Activated CD4-positive, alpha-beta memory T cell treated with anti-CD3 and anti-CD28 coated beads, Interleukin-2, amount 10 ng/mL, durations not matched to agents 7 days and 5 days (primary cell): Measurements from ENCODE around the gene CD14. TPM values are rescaled to one million over a fixed set of nuclear protein-coding genes. Genes with fewer than 3 reads are reported as not detected.
"Not testable (repeated sequence)": the region's sequence is repeated elsewhere in the genome, so short reads cannot be mapped to it uniquely, and the experiment has no call there.

Experiments used
- CTCF ChIA-PET: fragments of 350-600 bp; sonication (Branson Sonifier 250); formaldehyde crosslinking; loops from one replicate; lab custom pipeline; 2021; ENCODE audit warnings: antibody characterized with exemption, inconsistent platforms; lab: Charles Lee
- POLR2A ChIA-PET: fragments of 350-600 bp; sonication (Branson Sonifier 250); formaldehyde crosslinking; loops from one replicate; lab custom pipeline; 2021; ENCODE audit warnings: antibody characterized with exemption; lab: Charles Lee
- DNase-seq: peaks from one replicate; pipeline ENCODE4 v3.0.0-alpha.2; 2020
- H3K27ac Mint-ChIP-seq: one replicate; pipeline ENCODE4 v1.8.0; 2021; ENCODE audit warnings: mild to moderate bottlenecking, mixed read lengths
- H3K27me3 Mint-ChIP-seq: one replicate; pipeline ENCODE4 v1.8.0; 2021; ENCODE audit warnings: mixed read lengths
- H3K36me3 Mint-ChIP-seq: one replicate; pipeline ENCODE4 v1.8.0; 2021; ENCODE audit warnings: low read depth, mixed read lengths
- H3K4me1 Mint-ChIP-seq: one replicate; pipeline ENCODE4 v1.8.0; 2021; ENCODE audit warnings: mixed read lengths
- H3K4me3 Mint-ChIP-seq: one replicate; pipeline ENCODE4 v1.8.0; 2021; ENCODE audit warnings: mild to moderate bottlenecking, mixed read lengths
- H3K9me3 Mint-ChIP-seq: one replicate; pipeline ENCODE4 v1.8.0; 2021; ENCODE audit warnings: mixed read lengths
- total RNA-seq, 2 experiments: library from RNA; stranded (reverse); gene quantifications; one replicate each; pipeline ENCODE4 v1.2.3, GENCODE V29; 2021

CD14 gene
- total RNA-seq, 2 experiments from 2014 or later: 0.23 to 0.38 TPM

DNA sequence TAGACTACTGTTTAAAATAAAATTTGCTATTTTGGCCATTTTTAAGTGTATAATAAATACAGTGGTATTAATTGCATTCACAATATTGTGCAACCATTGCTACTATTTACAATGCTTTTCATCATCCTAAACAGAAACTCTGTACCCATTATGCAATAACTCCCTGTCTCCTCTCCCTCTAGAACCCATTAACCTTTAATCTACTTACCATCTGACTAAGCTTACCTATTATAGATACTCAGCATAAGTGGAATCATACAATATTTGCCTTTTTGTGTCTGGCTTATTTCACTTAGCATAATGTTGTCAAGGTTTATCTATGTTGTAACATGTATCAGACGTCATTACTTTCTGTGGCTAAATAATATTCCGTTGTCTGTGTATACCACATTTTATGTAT, 25.9 kb downstream of the CD14 start:
- Mint-ChIP-seq H3K36me3 (no peaks in the 10 kb centered on the region), H3K9me3 (no peaks in the 10 kb centered on the region), H3K4me3 (no peak overlapping the region), H3K27ac (no peak overlapping the region), H3K4me1 (peaks cover 13% of the 10 kb centered on the region), H3K27me3 (peaks cover 1% of the 10 kb centered on the region)
- ChIA-PET CTCF (interaction anchor here (0.6 kb wide), 1 partner anchor 543 kb away, joined by 3 read pairs; no protein-coding TSS in a partner anchor), POLR2A (no interaction called here)
- no peak for DNase-seq

DNA sequence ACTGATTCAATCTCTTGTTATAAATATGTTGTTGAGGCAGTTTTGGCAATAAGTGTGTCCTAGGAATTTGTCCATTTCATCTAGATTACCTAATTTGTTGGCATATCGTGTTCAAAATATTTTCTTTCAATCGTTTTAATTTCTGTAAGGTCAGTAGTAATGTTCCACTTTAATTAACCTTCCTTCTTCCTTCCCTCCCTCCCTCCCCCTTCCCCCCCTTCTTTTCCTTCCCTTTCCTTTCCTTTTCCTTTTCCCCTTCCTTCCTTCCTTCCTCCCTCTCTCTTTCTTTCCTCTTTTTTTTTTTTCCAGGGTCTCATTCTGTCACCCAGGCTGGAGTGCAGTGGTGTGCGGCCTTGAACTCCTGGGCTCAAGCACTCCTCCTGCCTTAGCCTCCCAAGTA, 27.1 kb downstream of the CD14 start:
- ChIA-PET CTCF (no interaction called here), POLR2A (no interaction called here)
- peaks cover 1% of the 10 kb centered on the region for H3K27me3 Mint-ChIP-seq

DNA sequence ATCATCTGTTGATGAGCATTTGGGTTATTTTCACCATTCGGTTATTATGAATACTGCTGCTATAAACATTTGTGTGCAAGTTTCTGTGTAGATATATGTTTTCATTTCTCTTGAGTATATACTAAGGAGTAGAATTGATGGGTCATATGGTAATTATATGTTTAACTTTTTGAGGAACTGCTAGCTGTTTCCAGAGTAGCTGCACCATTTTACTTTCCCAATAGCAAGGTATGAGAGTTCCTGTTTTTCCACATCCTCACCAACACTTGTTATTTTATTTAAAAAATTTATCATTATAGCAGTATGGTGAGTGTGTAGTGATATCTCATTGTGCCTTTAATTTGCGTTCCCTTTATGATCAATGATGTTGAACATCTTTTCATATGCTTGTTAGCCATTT, 29.2 kb downstream of the CD14 start:
- Mint-ChIP-seq H3K27ac (no peak overlapping the region), H3K9me3 (no peaks in the 10 kb centered on the region), H3K4me1 (no peaks in the 10 kb centered on the region), H3K36me3 (no peaks in the 10 kb centered on the region), H3K4me3 (no peak overlapping the region), H3K27me3 (peaks cover 1% of the 10 kb centered on the region)
- POLR2A ChIA-PET: no interaction called here
- CTCF ChIA-PET: no interaction called here
- no peak for DNase-seq

More for the DNA sequence above, 27.1 kb downstream of the CD14 start:
- DNase-seq: no peak
- Mint-ChIP-seq H3K27ac (no peak overlapping the region), H3K4me3 (no peak overlapping the region), H3K36me3 (no peaks in the 10 kb centered on the region), H3K4me1 (peaks cover 6% of the 10 kb centered on the region), H3K9me3 (no peaks in the 10 kb centered on the region)

DNA sequence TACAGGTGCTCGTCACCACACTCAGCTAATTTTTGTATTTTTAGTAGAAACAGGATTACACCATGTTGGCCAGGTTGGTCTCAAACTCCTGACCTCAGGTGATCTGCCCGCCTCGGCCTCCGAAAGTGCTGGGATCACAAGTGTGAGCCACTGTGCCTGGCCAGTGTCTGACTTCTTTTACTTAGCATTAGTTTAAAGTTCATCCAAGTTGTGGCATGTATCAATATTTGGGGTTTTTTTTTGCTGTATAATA, 29.6 kb downstream of the CD14 start:
- POLR2A ChIA-PET, H3K27ac Mint-ChIP-seq, DNase-seq, H3K9me3 Mint-ChIP-seq, H3K36me3 Mint-ChIP-seq, H3K4me1 Mint-ChIP-seq, H3K27me3 Mint-ChIP-seq, H3K4me3 Mint-ChIP-seq, CTCF ChIA-PET: not testable (repeated sequence)

DNA sequence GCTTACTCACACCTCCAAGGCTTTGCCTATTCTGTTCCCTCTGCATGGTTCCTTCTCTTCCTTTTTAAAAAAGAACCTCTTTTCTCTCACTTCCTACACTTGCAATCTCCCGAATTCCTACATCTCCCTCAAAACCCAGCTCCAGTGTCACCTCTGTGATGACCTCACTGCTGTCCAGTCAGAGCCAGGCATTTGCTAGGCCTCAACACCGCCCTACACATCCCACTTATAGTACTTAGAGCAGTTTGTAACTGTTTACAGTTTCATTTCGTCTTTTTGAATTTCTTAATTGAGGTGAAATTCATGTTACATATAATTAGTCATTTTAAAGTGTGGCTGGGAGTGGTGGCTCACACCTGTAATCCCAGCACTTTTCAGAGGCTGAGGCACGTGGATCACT, 30.8 kb downstream of the CD14 start:
- ChIA-PET CTCF (no interaction called here), POLR2A (no interaction called here)
- Mint-ChIP-seq H3K27me3 (peaks cover 3% of the 10 kb centered on the region), H3K4me1 (no peaks in the 10 kb centered on the region), H3K27ac (no peak overlapping the region), H3K9me3 (no peaks in the 10 kb centered on the region), H3K36me3 (no peaks in the 10 kb centered on the region), H3K4me3 (no peak overlapping the region)
- DNase-seq: no peak

DNA sequence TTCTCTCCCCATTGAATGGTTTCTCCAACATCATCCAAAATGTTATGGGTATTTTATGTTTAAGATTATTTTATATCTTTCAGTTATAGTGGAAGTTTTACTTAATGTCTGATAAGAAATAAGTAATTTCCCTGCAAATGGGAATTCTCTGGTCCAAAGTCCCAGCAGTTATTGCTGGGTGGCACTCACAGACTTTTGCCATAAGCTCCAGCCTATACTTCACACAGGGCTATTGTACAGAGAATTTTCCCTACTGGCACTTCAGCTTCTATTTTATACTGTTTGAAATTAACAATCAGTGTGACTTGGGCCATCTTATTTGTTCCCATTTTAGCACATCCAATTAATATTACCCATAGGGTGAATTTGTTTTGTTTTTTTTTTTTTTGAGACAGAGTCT, 32.9 kb downstream of the CD14 start:
- H3K4me1 Mint-ChIP-seq: no peaks in the 10 kb centered on the region
- H3K9me3 Mint-ChIP-seq: no peaks in the 10 kb centered on the region
- DNase-seq: no peak
- H3K27me3 Mint-ChIP-seq: peaks cover 8% of the 10 kb centered on the region
- H3K36me3 Mint-ChIP-seq: no peaks in the 10 kb centered on the region
- H3K27ac Mint-ChIP-seq: no peak overlapping the region
- POLR2A ChIA-PET: interaction anchor here (0.7 kb wide), 1 partner anchor 42 kb away, joined by 3 read pairs; no protein-coding TSS in a partner anchor
- no peak overlapping the region for H3K4me3 Mint-ChIP-seq
- CTCF ChIA-PET: no interaction called here

DNA sequence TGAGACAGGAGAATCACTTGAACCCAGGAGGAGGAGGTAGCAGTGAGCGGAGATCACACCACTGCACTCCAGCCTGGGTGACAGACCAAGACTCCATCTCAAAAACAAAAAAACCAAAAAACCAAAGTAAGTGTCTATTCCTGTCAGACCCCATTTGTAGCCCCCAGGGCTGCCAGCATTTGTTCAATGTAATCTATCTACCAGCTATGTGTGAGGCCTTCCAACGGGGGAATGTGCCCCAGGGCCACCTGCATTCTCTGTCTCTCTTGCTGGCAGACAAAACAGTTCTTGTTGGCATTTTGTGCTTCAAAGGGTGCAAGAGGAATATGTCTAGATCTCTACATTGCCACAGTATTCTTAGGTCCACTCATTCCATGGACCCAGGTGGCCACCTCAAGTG, 34.1 kb downstream of the CD14 start:
- no peak overlapping the region for H3K27ac Mint-ChIP-seq
- no peaks in the 10 kb centered on the region for H3K9me3 Mint-ChIP-seq
- H3K4me3 Mint-ChIP-seq: no peak overlapping the region
- ChIA-PET CTCF (no interaction called here), POLR2A (no interaction called here)
- DNase-seq: no peak
- H3K36me3 Mint-ChIP-seq: no peaks in the 10 kb centered on the region
- H3K4me1 Mint-ChIP-seq: no peaks in the 10 kb centered on the region
- H3K27me3 Mint-ChIP-seq: peaks cover 7% of the 10 kb centered on the region

DNA sequence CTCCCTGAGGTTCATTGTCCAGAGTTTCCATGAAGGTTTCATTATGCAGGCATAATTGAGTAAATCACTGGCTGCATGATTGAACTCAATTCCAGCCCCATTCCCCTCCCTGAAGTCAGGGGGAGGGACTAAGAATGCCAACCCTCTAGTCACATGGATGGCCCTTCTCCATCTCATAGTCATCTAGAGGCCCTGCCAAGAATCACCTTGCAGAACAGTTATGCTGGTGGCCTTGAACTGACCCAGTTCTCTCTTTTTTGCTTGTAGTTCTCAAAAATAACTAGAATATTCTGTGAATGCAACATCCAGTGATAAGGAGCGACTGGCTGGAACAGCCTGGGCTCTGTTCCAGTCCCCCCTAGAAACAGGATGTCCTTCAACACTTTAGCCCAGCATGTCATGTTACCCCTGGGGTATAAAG, 36.6 kb downstream of the CD14 start:
- no peak overlapping the region for H3K27ac Mint-ChIP-seq
- ChIA-PET CTCF (no interaction called here), POLR2A (no interaction called here)
- H3K9me3 Mint-ChIP-seq: no peaks in the 10 kb centered on the region
- H3K4me1 Mint-ChIP-seq: no peaks in the 10 kb centered on the region
- no peaks in the 10 kb centered on the region for H3K36me3 Mint-ChIP-seq
- no peak for DNase-seq
- peaks cover 7% of the 10 kb centered on the region for H3K27me3 Mint-ChIP-seq
- no peak overlapping the region for H3K4me3 Mint-ChIP-seq

DNA sequence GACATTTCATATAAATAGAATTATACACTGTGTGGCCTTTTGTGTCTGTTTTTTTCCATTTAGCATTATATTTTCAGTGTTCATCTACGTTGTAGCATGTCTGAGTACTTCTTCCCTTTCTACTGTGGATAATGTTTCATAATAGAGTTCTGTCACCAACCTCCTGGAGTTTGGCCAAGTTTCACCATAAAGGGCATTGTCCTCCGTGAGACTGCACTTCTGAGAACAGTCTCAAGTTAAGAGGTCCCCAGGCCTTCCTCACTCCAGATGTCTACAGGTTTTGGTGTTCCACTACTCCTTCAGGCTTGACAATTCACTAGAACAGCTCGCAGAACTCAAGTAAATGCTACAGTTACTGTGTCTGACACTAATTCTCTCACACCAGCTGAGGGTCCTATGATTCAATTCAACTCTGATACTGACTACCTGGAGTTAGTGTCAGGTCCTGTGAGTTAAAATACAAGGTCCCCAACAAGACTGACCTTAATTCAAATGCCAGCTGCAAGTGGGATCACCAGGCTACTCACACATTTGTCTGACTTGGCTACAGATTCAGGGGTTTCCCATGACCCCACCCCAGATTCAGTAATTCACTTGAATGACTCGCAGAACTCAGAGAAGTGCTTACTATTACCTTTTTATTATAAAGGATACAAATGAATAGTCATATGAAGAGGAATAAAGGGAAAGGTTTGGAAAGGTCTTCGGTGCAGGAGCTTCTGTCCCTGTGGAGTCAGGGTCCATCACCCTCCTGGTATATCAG, 37.3 kb downstream of the CD14 start:
- peaks cover 7% of the 10 kb centered on the region for H3K27me3 Mint-ChIP-seq
- H3K4me3 Mint-ChIP-seq: no peak overlapping the region
- no peak for DNase-seq
- no peaks in the 10 kb centered on the region for H3K4me1 Mint-ChIP-seq
- no peak overlapping the region for H3K27ac Mint-ChIP-seq
- ChIA-PET CTCF (no interaction called here), POLR2A (no interaction called here)
- no peaks in the 10 kb centered on the region for H3K9me3 Mint-ChIP-seq
- no peaks in the 10 kb centered on the region for H3K36me3 Mint-ChIP-seq

DNA sequence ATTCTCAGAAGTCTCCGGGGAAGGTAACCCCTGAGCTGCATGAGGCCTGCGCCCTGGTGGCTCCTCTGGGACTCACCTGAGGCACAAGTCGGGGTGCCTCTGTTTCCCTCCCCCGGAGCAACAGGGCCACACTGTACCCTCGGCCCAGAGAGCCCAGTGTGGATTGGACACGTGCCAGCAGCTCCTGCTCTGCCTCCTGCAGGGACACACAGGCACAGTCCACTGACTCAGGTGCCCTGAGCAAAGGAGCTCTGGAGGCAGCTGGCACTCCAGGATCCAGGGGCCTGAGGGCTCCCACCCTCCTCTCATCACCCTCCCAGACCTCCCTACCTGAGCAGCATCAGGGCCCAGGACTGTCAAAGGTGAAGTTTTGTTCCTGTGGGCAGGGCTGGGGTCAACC, 38.8 kb downstream of the CD14 start:
- Mint-ChIP-seq H3K36me3 (no peaks in the 10 kb centered on the region), H3K4me1 (no peaks in the 10 kb centered on the region), H3K27ac (no peak overlapping the region), H3K27me3 (peaks cover 7% of the 10 kb centered on the region), H3K9me3 (no peaks in the 10 kb centered on the region), H3K4me3 (no peak overlapping the region)
- no peak for DNase-seq
- ChIA-PET CTCF (no interaction called here), POLR2A (no interaction called here)

DNA sequence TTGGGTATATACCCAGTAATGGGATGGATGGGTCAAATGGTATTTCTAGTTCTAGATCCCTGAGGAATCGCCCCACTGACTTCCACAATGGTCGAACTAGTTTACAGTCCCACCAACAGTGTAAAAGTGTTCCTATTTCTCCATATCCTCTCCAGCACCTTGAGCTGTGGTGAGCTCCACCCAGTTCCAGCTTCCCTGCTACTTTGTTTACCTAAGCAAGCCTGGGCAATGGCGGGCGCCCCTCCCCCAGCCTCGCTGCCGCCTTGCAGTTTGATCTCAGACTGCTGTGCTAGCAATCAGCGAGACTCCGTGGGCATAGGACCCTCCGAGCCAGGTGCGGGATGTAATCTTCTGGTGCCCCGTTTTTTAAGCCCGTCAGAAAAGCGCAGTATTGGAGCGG, 39.9 kb downstream of the CD14 start:
- H3K4me3 Mint-ChIP-seq, H3K27me3 Mint-ChIP-seq, H3K27ac Mint-ChIP-seq, H3K4me1 Mint-ChIP-seq, H3K9me3 Mint-ChIP-seq, CTCF ChIA-PET, DNase-seq, H3K36me3 Mint-ChIP-seq, POLR2A ChIA-PET: not testable (repeated sequence)

DNA sequence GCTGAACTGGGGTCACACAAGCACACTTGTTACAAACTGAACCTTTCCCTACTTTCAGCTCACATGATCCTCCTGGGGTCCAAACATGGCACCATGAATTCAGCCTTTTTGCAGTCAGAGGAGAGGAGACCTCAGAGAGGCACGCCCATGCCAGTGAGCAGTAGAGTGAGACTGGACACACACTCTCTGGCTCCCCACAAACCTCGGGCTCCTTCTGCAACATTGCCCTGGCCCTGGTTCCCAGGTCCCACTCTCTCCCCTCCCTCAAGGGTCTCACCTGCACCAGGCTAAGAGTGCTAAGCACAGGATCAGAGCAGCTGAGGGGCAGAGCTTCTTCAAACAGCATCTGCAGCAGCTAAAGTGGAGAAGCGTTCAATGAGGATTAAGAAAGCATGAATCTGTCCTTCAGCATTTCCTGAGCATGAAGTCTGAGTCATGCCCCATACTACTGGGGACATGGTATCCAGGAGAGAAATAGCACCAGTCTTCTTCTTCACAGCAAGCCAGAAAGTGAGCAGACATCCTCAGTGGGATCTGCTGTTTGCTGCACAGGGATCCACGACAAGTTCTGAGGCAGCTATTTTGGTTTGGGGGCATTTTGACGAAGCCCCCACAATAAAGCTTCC, 41.1 kb downstream of the CD14 start:
- no peaks in the 10 kb centered on the region for H3K36me3 Mint-ChIP-seq
- H3K9me3 Mint-ChIP-seq: no peaks in the 10 kb centered on the region
- no peaks in the 10 kb centered on the region for H3K4me1 Mint-ChIP-seq
- H3K27ac Mint-ChIP-seq: no peak overlapping the region
- no peak overlapping the region for H3K4me3 Mint-ChIP-seq
- no peak for DNase-seq
- peaks cover 5% of the 10 kb centered on the region for H3K27me3 Mint-ChIP-seq
- POLR2A ChIA-PET: no interaction called here
- CTCF ChIA-PET: no interaction called here

DNA sequence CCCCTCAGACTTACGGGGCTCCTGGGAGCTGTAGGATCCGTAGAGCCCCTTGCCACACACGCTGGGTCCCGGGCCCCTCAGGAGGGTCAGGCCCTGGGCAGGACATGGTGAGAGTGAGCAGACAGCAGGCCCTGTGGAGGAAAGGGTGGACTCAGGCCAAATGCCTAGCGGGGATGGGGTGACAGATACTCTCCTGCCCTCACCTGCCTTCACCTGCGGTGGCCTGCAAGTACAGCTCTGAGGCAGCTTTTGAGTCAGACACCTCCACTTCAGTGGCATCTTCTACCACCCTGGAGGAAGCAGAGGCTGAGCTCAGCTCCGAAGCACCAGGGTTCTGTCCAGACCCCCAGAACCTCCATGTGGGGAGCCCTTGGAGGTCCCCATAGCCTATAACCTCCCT, 42.1 kb downstream of the CD14 start:
- POLR2A ChIA-PET: no interaction called here
- peaks cover 5% of the 10 kb centered on the region for H3K27me3 Mint-ChIP-seq
- no peaks in the 10 kb centered on the region for H3K9me3 Mint-ChIP-seq

More for the DNA sequence above, 42.1 kb downstream of the CD14 start:
- CTCF ChIA-PET: interaction anchor here (1.3 kb wide), 1 partner anchor 160 kb away, joined by 3 read pairs; no protein-coding TSS in a partner anchor
- no peaks in the 10 kb centered on the region for H3K36me3 Mint-ChIP-seq
- no peak overlapping the region for H3K27ac Mint-ChIP-seq
- no peak for DNase-seq
- no peaks in the 10 kb centered on the region for H3K4me1 Mint-ChIP-seq
- no peak overlapping the region for H3K4me3 Mint-ChIP-seq
